K562 (cell line): ENCODE measurements around the gene HMGB2. TPM values are rescaled to one million over a fixed set of nuclear protein-coding genes. Genes with fewer than 3 reads are reported as not detected.

Experiments
- ATAC-seq: fragments of 200-7000 bp; cut with Tn5 transposase; 3 replicates; pipeline ENCODE4 v1.9.1; 2020; ENCODE audit warnings: moderate library complexity
- BruUV-seq: library from RNA; stranded (reverse); fragments of 400-500 nt; replicated peaks from 2 replicates; lab custom pipeline; 2021; lab: Mats Ljungman, UMichigan
- CTCF ChIA-PET: fragments of 300-600 bp; formaldehyde crosslinking; extraction: SDS; loops from one replicate; lab custom pipeline; 2021; ENCODE audit warnings: low intra/inter-chr PET ratio; lab: Yijun Ruan, JAX
- POLR2A ChIA-PET: fragments of 300-600, 350-650 bp; sonication (Branson Sonifier 250); formaldehyde crosslinking; extraction: SDS; loops from one replicate; lab custom pipeline; 2021; ENCODE audit warnings: antibody characterized with exemption, inconsistent platforms; lab: Yijun Ruan, JAX
- DNase-seq, 4 experiments: peaks; one replicate each; pipeline versions ENCODE4 v3.0.0 to v3.0.0-alpha.2; 2011 to 2018; ENCODE audit warnings: low spot score in 3 of 4, mixed read lengths in 3 of 4; ENCODE audit errors: extremely low read depth in 1 of 4
- FAIRE-seq: peaks from 2 replicates; lab custom pipeline; 2011; peaks lifted over from hg19 to GRCh38; lab: Jason Lieb, UNC
- H2AFZ ChIP-seq: 2 replicates; pipeline ENCODE4 v1.6.0; 2011; ENCODE audit warnings: low read depth, low read length, control low read depth, inconsistent platforms
- H3K27ac ChIP-seq: fragments of 200-600 bp; 3 replicates; pipeline ENCODE4 v1.8.0; 2011; ENCODE audit warnings: low read depth, mild to moderate bottlenecking, control low read depth, inconsistent platforms, low read length, moderate library complexity, mixed read lengths; ENCODE audit errors: extremely low read depth
- H3K27me3 ChIP-seq, 2 experiments: fragments of 300-600 bp in 1 of 2; 2 replicates in 1 of 2; 3 replicates in 1 of 2; pipeline versions ENCODE4 v1.6.0 to v1.8.0; 2011; ENCODE audit warnings: inconsistent platforms in 2 of 2, low read length in 2 of 2, mild to moderate bottlenecking in 1 of 2, mixed read lengths in 1 of 2, moderate library complexity in 1 of 2; ENCODE audit not compliant: control insufficient read depth in 2 of 2, insufficient read depth in 2 of 2
- H3K36me3 ChIP-seq: fragments of 300-600 bp; 3 replicates; pipeline ENCODE4 v1.8.0; 2011; ENCODE audit warnings: mild to moderate bottlenecking, low read length, inconsistent platforms; ENCODE audit not compliant: control insufficient read depth, insufficient read depth
- H3K4me1 ChIP-seq, 2 experiments: fragments of 200-600 bp in 1 of 2; replicated peaks in 1 of 2; 2 replicates in 1 of 2; 3 replicates in 1 of 2; pipeline versions ENCODE4 v1.5.1 to v1.8.0; 2011; ENCODE audit warnings: inconsistent platforms in 2 of 2, low read length in 2 of 2, mild to moderate bottlenecking in 1 of 2, mixed read lengths in 1 of 2, moderate library complexity in 1 of 2; ENCODE audit not compliant: control insufficient read depth in 2 of 2, insufficient read depth in 2 of 2
- H3K4me2 ChIP-seq: 2 replicates; pipeline ENCODE4 v1.6.1; 2011; ENCODE audit warnings: low read length, control low read depth, inconsistent platforms, mixed read lengths; ENCODE audit not compliant: insufficient read depth
- H3K4me3 ChIP-seq: fragments of 200-600 bp; sonication (generic), shearing (Covaris generic); 2 replicates; pipeline ENCODE4 v1.5.1; 2016; ENCODE audit warnings: control low read depth, inconsistent platforms
- H3K79me2 ChIP-seq: fragments of 200-600 bp; 3 replicates; pipeline ENCODE4 v1.8.0; 2011; ENCODE audit warnings: low read length, inconsistent platforms; ENCODE audit not compliant: control insufficient read depth, insufficient read depth
- H3K9ac ChIP-seq, 2 experiments: 2 replicates each; pipeline versions ENCODE4 v1.6.0 to v1.6.1; 2011; ENCODE audit warnings: low read depth in 2 of 2, low read length in 2 of 2, control low read depth in 1 of 2, inconsistent platforms in 1 of 2, mild to moderate bottlenecking in 1 of 2, mixed read lengths in 1 of 2; ENCODE audit not compliant: insufficient read depth in 1 of 2
- H3K9me1 ChIP-seq: one replicate; pipeline ENCODE4 v1.6.0; 2011; ENCODE audit warnings: inconsistent platforms, mild to moderate bottlenecking, low read length, moderate library complexity; ENCODE audit not compliant: control insufficient read depth, insufficient read depth
- H3K9me3 ChIP-seq: replicated peaks from 2 replicates; pipeline ENCODE4 v1.5.1; 2011; ENCODE audit warnings: low read depth, low read length, inconsistent platforms; ENCODE audit not compliant: control insufficient read depth, insufficient read depth
- H4K20me1 ChIP-seq: replicated peaks from 2 replicates; pipeline ENCODE4 v1.6.1; 2011; ENCODE audit warnings: low read length, inconsistent platforms, mixed read lengths; ENCODE audit not compliant: control insufficient read depth, insufficient read depth
- DNMT1 ChIP-seq: fragments of 450-650 bp; IDR thresholded peaks from 2 replicates; pipeline ENCODE4 v1.6.1; 2016; ENCODE audit warnings: antibody characterized with exemption, mild to moderate bottlenecking
- MBD1 ChIP-seq: fragments of 250-450 bp; sonication (Bioruptor Pico); IDR thresholded peaks from 2 replicates; pipeline ENCODE4 v1.8.0; 2022; ENCODE audit warnings: inconsistent platforms
- MTA3 ChIP-seq: fragments of 450-650 bp; formaldehyde crosslinking; IDR thresholded peaks from 2 replicates; pipeline ENCODE4 v1.6.1; 2017; ENCODE audit warnings: mild to moderate bottlenecking, borderline replicate concordance
- NFE2L1 ChIP-seq: fragments of 450-650 bp; IDR thresholded peaks from 2 replicates; pipeline ENCODE4 v1.6.1; 2016; ENCODE audit warnings: missing genetic modification characterization, low read depth, mild to moderate bottlenecking, missing compliant biosample characterization, moderate library complexity, borderline replicate concordance
- PURB ChIP-seq: sonication (generic); formaldehyde crosslinking; IDR thresholded peaks from 2 replicates; pipeline ENCODE4 v1.9.0; 2021; ENCODE audit warnings: low read depth, mild to moderate bottlenecking, missing genetic modification reagents
- SAFB ChIP-seq: fragments of 200-400 bp; formaldehyde crosslinking; IDR thresholded peaks from 2 replicates; pipeline ENCODE4 v1.6.1; 2017; ENCODE audit warnings: low read depth, low read length, borderline replicate concordance
- SETDB1 ChIP-seq: IDR thresholded peaks from one replicate; pipeline ENCODE4 v1.6.1; 2012; ENCODE audit warnings: low read length, control low read depth, inconsistent platforms
- SMAD2 ChIP-seq: fragments of 150-350 bp; IDR thresholded peaks from 2 replicates; pipeline ENCODE4 v1.6.1; 2014; ENCODE audit warnings: low read depth, mild to moderate bottlenecking, low read length
- SRSF9 ChIP-seq: fragments of 200-400 bp; formaldehyde crosslinking; IDR thresholded peaks from 2 replicates; pipeline ENCODE4 v1.6.1; 2017; ENCODE audit warnings: low read depth, low read length, borderline replicate concordance
- ZNF217 ChIP-seq: sonication (generic); formaldehyde crosslinking; IDR thresholded peaks from 2 replicates; pipeline ENCODE4 v1.8.0; 2022; ENCODE audit warnings: mild to moderate bottlenecking, missing genetic modification reagents
- ZNF644 ChIP-seq: fragments of 200-800 bp; sonication (Bioruptor generic); IDR thresholded peaks from 2 replicates; pipeline ENCODE4 v1.6.1; 2016; ENCODE audit warnings: low read depth, missing genetic modification characterization, missing compliant biosample characterization
- ZNF778 ChIP-seq: fragments of 450-650 bp; formaldehyde crosslinking; IDR thresholded peaks from 2 replicates; pipeline ENCODE4 v1.4.0; 2020; ENCODE audit warnings: mild to moderate bottlenecking, moderate library complexity
- WGBS: fragments of 100-300 bp; shearing (Covaris generic); methylation state at CpG from one replicate; pipeline ENCODE4 v1.1.6; 2016; ENCODE audit warnings: low coverage, mixed read lengths; ENCODE audit not compliant: insufficient coverage; ENCODE audit errors: missing lambda C conversion rate; 5-methylcytosine and 5-hydroxymethylcytosine counted together
- in situ Hi-C: fragments of 300-500 bp; cut with MboI; formaldehyde crosslinking; loops from 4 replicates; pipeline ENCODE4 v1.15.0; 2018; ENCODE audit warnings: inconsistent platforms, mixed read lengths
- intact Hi-C: fragments of 100-400 bp; cut with micrococcal nuclease; formaldehyde crosslinking; loops from 2 replicates; pipeline ENCODE4 v1.14.2; 2022
- polyA plus RNA-seq, 8 experiments: library from polyadenylated mRNA; depleted of rRNA in 4 of 8; stranded (reverse) in 5 of 8; unstranded in 3 of 8; fragments of >200 nt; fragmentation: Nextera tagmentation in 2 of 8; fragmentation: Illumina TruSeq in 1 of 8; extraction: Ambion mirVana in 2 of 8; extraction: Trizol in 1 of 8; gene quantifications; 2 replicates each; pipeline versions ENCODE4 v1.2.1 to v1.2.3, GENCODE V29; 2011 to 2014; ENCODE audit warnings: inconsistent platforms in 1 of 8, missing spikeins in 1 of 8
- total RNA-seq, 7 experiments: library from RNA; depleted of rRNA in 6 of 7; stranded (reverse); fragments of >200 nt in 6 of 7; fragmentation: Illumina TruSeq in 2 of 7; extraction: Trizol in 2 of 7; gene quantifications; 2 replicates each; pipeline versions ENCODE4 v1.2.1 to v1.2.3, GENCODE V29; 2011 to 2021; ENCODE audit warnings: low replicate concordance in 1 of 7
- TF ChIP-seq, protein P1 (sequence below): fragments of 250-450 bp; sonication (Bioruptor Pico); IDR thresholded peaks from 2 replicates; pipeline ENCODE4 v1.9.0; 2021; ENCODE audit warnings: mild to moderate bottlenecking, inconsistent platforms

HMGB2 gene
- total and polyA plus RNA-seq, 9 of the 15 experiments (the other 6 are each of a cell fraction or from before 2014, with no cell fraction given) = 309 to 822 (median 626) TPM

GRCh38 chr4:173345648-173346047 is 11.5 kb upstream of the HMGB2 start:
- Histone ChIP-seq H3K4me1 (no peaks in the 10 kb centered on the region), H3K79me2 (no peaks in the 10 kb centered on the region), H3K4me3 (no peak overlapping the region), H3K27me3 (no peaks in the 10 kb centered on the region), H2AFZ (no peak overlapping the region), H4K20me1 (no peaks in the 10 kb centered on the region), H3K9me3 (no peaks in the 10 kb centered on the region), H3K4me2 (no peak overlapping the region), H3K9ac (no peak overlapping the region), H3K36me3 (no peaks in the 10 kb centered on the region)
- in situ Hi-C loops = no loop called here
- no TSS peak for BruUV-seq
- DNase-seq = no peak
- no peak for ATAC-seq
- POLR2A ChIA-PET = interaction anchor here (0.7 to 4.8 kb wide), 5 partner anchors 9 to 17 kb away, joined by 3 to 39 read pairs (median 5); partner anchors contain the start of gene HMGB2
- FAIRE-seq = no peak
- 11% methylated on average over 2 of the region's 2 CpGs for whole genome bisulfite sequencing
- TF ChIP-seq, protein P1, sequence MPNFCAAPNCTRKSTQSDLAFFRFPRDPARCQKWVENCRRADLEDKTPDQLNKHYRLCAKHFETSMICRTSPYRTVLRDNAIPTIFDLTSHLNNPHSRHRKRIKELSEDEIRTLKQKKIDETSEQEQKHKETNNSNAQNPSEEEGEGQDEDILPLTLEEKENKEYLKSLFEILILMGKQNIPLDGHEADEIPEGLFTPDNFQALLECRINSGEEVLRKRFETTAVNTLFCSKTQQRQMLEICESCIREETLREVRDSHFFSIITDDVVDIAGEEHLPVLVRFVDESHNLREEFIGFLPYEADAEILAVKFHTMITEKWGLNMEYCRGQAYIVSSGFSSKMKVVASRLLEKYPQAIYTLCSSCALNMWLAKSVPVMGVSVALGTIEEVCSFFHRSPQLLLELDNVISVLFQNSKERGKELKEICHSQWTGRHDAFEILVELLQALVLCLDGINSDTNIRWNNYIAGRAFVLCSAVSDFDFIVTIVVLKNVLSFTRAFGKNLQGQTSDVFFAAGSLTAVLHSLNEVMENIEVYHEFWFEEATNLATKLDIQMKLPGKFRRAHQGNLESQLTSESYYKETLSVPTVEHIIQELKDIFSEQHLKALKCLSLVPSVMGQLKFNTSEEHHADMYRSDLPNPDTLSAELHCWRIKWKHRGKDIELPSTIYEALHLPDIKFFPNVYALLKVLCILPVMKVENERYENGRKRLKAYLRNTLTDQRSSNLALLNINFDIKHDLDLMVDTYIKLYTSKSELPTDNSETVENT (CRISPR knock-in tag) = no peak
- TF ChIP-seq SRSF9 = no peak
- no peak for TF ChIP-seq PURB
- TF ChIP-seq DNMT1 = no peak
- no peak for TF ChIP-seq MBD1 (CRISPR knock-in tag)
- no peak for TF ChIP-seq ZNF644 (tag)
- no peak for TF ChIP-seq MTA3
- no peak for TF ChIP-seq NFE2L1 (tag)
- no peak for TF ChIP-seq ZNF778
- TF ChIP-seq SMAD2 = no peak
- no peak for TF ChIP-seq ZNF217 (CRISPR knock-in tag)
- TF ChIP-seq SETDB1 = no peak
- no peak for TF ChIP-seq SAFB
- TF ChIP-seq, all 486 proteins: peak for 0
- Histone ChIP-seq H3K9me1 (no peaks in the 10 kb centered on the region), H3K27ac (no peak overlapping the region)
- intact Hi-C loops = no loop called here
- CTCF ChIA-PET = no interaction called here
